ENCODE results near the gene TUBA1B. TPM values are rescaled to one million over a fixed set of nuclear protein-coding genes. Genes with fewer than 3 reads are reported as not detected.
A peak's percentile ranks its signal among the peaks of the same experiment; 100 is the strongest.

The TUBA1B gene
- total RNA-seq, 2 donors from 2014 or later, result 851 to 922 TPM

DNA sequence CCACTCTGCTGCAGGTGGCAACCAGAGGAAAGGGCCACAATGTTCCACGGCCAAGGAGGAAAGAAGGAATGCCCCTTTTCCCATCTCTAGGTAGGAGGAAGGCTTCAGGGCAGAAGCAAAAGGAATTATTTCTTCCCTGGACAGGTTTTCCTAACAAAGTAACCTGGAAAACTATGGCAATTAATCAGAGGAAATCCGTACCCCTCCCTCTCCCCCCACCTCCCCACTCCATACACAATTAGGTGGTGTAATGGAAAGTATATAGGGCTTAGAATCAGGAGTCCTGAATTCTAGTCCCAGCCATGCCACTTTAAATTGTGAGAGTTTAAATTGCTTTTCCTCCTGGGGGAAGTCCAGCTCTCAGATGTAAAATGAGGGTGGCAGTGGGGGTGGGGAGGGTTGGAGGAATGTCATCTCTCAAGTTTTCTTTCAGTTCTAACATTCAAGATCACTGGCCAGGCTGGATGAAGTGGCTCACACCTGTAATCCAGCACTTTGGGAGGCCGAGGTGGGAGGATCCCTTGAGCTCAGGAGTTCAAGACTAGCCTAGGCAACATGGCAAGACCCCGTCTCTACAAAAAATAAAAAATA lies 38.3 kb downstream of the TUBA1B start:
- no peak overlapping the region for H3K27ac Mint-ChIP-seq
- no peaks in the 10 kb centered on the region for H3K9me3 Mint-ChIP-seq
- H3K4me1 Mint-ChIP-seq (ENCODE audit: low read depth), result peaks cover 52% of the 10 kb centered on the region
- no peak for DNase-seq
- H3K4me3 Mint-ChIP-seq, result peak overlapping the region in 1 of 2 donors; percentile 77
- no peak for ATAC-seq (replicated peaks in 1 of 2)
- peaks cover 0 to 2% of the 10 kb centered on the region in 2 donors for H3K36me3 Mint-ChIP-seq (ENCODE audit: insufficient read depth in 2 of 2)
- H3K27me3 Mint-ChIP-seq (ENCODE audit: low read depth), result peaks cover 67% of the 10 kb centered on the region

DNA sequence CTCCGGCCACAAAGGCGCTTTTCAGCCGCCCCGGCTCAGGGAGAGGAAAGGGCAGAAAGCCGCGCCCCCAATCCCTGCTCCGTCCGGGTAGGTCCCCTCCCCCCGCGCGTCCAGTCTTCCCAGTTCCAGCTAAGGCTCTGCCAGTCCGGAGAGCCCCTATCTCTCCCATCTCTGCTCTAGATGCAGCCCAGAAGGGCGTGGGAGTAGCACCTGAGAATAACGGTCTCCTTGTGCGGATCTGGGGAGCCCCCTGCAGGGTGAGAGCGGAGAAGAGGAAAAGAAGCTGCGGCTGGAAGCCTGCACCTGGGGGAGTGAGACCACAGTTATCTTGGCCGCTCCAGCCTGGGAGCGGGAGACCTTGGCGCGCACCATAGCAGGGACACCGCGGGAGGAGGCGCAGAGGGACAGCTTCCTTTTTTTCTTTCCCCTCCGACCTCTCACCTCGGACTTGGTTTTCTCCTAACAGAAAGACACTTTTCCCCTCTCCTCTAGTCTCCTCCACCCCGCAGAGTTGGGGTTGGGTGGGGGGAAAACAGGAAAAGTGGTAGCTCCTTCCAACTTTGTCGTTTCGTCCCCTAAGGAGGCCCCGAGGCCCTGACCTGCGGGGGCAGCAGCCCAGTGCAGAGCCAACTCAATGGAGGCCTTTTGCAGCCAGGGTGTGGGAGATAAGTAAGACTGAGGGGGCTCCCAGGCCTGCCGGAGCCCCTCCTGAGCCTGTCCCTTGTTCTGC lies 38.9 kb downstream of the TUBA1B start:
- DNase-seq (peak; percentile 71 to 77), ATAC-seq (replicated peaks in 1 of 2) (peak; percentile 41 to 51)
- peak overlapping the region; percentile 77 to 91 for H3K4me3 Mint-ChIP-seq
- peaks cover 0 to 2% of the 10 kb centered on the region in 2 donors for H3K36me3 Mint-ChIP-seq (ENCODE audit: insufficient read depth in 2 of 2)
- peaks cover 68% of the 10 kb centered on the region for H3K27me3 Mint-ChIP-seq (ENCODE audit: low read depth)
- H3K27ac Mint-ChIP-seq, result no peak overlapping the region
- no peaks in the 10 kb centered on the region for H3K9me3 Mint-ChIP-seq
- peaks cover 59% of the 10 kb centered on the region for H3K4me1 Mint-ChIP-seq (ENCODE audit: low read depth)

DNA sequence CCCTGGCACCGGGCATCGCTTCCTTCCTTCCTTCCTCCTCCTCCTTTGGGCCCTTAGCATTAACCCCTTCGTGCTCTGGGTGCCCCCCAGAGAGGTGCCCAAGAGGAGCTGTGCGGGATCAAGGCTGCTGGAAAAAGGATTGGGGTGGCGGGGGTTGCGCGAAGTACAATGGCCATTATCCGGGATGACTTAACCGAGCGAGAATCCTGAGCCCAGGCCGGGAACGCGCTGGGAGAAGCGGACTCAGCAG lies 39.4 kb downstream of the TUBA1B start:
- ATAC-seq (replicated peaks in 1 of 2) (no peak), DNase-seq (no peak)
- H3K4me1 Mint-ChIP-seq (ENCODE audit: low read depth), result peaks cover 64% of the 10 kb centered on the region
- no peak overlapping the region for H3K27ac Mint-ChIP-seq
- no peaks in the 10 kb centered on the region for H3K9me3 Mint-ChIP-seq
- peak overlapping the region; percentile 77 to 91 for H3K4me3 Mint-ChIP-seq
- peaks cover 0 to 2% of the 10 kb centered on the region in 2 donors for H3K36me3 Mint-ChIP-seq (ENCODE audit: insufficient read depth in 2 of 2)
- H3K27me3 Mint-ChIP-seq (ENCODE audit: low read depth), result peaks cover 73% of the 10 kb centered on the region

DNA sequence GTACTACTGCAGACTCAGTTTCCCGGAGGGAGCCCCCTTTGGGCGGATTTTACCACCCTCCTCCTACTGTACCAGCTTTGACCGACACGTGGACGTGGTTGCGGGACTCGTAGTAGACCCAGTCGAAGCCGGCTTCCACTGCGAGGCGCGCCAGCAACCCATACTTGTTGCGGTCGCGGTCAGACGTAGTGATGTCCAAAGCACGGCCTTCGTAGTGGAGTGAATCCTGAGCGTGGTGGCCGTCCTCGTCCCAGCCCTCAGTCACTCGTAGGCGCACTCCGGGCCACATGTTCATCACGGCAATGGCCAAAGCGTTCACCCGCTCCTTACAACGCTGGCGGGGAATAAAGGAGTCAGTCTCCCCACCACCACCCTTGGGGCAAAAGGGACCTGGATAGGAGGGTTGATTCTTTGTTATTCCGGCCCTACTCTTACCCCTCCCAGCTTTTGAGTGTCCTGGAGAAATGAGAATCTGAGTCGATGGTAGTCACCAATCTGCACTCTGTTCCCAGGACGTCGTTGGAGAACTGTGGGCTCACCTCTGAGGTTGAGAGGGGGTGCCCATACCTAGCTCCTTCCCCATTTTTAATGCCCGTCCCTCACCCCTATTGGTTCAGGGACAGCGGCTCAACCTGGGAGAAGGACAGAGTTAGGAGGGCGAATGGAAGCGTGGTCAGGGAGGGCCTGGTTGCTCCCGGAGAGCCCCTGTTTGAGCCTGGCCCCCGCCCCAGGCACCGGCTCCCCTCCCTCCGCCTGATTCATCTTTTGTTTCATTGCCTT lies 39.9 kb downstream of the TUBA1B start:
- ATAC-seq (replicated peaks in 1 of 2) (no peak), DNase-seq (peak in 1 of 2 donors; percentile 14)
- peak overlapping the region; percentile 48 for H3K27ac Mint-ChIP-seq
- peak overlapping the region; percentile 77 to 91 for H3K4me3 Mint-ChIP-seq
- H3K9me3 Mint-ChIP-seq, result no peaks in the 10 kb centered on the region
- peaks cover 66% of the 10 kb centered on the region for H3K4me1 Mint-ChIP-seq (ENCODE audit: low read depth)
- H3K36me3 Mint-ChIP-seq (ENCODE audit: insufficient read depth in 2 of 2), result peaks cover 0 to 2% of the 10 kb centered on the region in 2 donors
- peaks cover 74% of the 10 kb centered on the region for H3K27me3 Mint-ChIP-seq (ENCODE audit: low read depth)

DNA sequence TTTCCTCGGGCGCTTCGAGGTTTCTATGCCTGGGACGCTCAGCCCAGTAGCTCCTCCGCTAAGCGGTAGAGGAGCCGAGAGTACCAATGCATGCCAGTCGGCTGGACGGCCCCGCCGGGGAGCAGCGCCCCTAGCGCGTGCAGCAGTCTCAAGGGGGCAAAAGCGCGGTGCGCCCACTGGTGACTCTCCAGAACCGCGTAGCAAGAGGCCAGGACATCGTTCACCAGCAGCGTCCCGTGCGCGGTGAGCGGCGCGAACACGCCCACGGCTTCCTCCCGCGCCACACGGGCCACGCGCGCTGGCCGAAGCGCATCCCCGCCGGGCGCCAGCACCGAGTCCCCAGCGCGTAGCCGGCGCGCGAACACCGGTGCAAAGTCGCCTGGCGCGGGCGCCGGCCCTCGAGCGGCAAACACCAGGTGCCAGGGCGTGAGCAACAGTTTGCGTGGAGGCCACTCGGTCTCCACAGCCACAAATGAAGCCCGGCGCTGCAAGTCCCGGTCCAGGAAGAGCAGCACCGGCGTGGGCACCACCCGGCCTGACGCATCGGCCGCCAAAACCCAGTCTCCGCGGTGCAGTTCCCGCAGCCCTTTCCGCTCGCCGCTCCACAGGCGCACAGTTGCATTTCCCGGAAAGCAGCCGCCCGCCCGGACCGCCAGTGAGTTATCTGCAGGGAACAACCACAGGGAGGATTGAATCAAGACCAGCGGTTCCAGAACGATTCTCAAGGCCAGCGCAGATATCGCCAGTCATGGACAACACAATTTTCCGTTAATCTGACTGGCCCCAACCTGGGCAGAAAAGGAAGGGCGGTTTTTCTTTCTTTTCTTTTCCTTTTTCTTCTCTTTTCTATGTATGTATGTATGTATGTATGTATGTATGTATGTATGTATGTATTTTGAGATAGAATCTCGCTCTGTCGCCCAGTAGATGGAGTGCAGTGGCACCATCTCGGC lies 41.1 kb downstream of the TUBA1B start:
- Mint-ChIP-seq H3K36me3 (ENCODE audit: insufficient read depth in 2 of 2) (no peaks in the 10 kb centered on the region), H3K4me3 (peak overlapping the region; percentile 77 to 91), H3K27me3 (ENCODE audit: low read depth) (peaks cover 67% of the 10 kb centered on the region), H3K9me3 (no peaks in the 10 kb centered on the region), H3K4me1 (ENCODE audit: low read depth) (peaks cover 66% of the 10 kb centered on the region), H3K27ac (peak overlapping the region; percentile 94)
- peak; percentile 36 to 53 for ATAC-seq (replicated peaks in 1 of 2)
- DNase-seq, result peak; percentile 57 to 60

DNA sequence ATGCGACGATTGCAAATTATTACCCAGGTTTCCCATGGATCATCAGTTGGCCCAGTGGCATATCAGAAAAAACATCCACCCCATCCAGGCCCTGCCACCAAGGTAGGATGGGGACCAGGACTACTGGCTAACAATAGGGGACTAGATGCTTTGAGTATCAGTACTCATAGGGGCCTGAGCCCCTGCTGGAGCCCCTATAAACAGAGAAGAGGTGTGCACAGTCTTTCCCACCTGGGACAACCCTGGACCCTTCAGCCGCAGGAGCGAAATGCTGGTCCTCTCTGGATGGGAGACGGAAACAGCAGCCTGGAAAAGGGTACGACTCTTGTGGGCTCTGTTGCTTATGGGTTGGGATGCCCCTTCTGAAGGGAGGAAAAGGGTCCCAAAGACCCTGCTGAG lies 42.3 kb downstream of the TUBA1B start:
- Mint-ChIP-seq H3K4me3 (peak overlapping the region; percentile 44 to 61), H3K36me3 (ENCODE audit: insufficient read depth in 2 of 2) (no peaks in the 10 kb centered on the region), H3K27me3 (ENCODE audit: low read depth) (peaks cover 61% of the 10 kb centered on the region)

DNA sequence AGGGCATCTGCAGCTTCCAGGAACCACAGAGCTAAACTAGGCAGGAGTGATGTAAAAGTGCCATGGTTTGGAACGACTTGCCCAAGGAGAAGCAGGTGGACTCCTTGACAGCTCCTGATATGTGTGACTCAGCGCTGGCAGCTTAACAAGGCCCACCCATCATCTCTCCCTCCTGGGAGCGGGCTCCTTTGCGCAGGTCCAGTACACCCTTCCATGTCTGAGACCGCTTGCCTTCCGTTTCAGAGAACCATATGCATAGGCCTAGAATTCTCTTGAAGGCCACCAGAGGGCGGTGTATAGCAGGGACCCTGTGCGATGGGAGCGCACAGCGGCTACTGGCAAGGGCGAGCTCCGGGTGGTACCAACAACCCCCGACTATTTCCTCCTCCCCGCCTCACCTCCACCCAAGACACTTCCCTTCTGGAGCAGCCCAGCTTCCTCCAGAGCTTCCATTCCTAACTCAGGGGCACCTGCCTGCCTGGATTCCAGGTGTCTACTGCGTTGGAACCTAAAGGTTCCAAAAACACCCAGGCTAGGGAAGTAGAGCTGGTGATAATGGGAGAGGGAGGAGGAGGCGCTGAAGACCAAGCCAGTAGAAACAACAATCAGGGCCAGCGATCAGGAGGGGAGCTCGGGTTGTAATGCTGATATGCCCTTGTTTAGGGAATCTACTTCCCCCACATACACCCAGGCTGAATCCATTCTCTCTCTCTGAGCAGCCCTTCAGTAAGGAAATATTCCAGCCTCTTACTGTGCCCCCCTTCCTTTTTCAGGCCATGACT lies 42.9 kb downstream of the TUBA1B start:
- Mint-ChIP-seq H3K4me3 (peak overlapping the region; percentile 44 to 61), H3K9me3 (no peaks in the 10 kb centered on the region), H3K36me3 (ENCODE audit: insufficient read depth in 2 of 2) (no peaks in the 10 kb centered on the region), H3K4me1 (ENCODE audit: low read depth) (peaks cover 58% of the 10 kb centered on the region), H3K27ac (no peak overlapping the region), H3K27me3 (ENCODE audit: low read depth) (peaks cover 55% of the 10 kb centered on the region)
- DNase-seq (peak; percentile 77 to 81), ATAC-seq (replicated peaks in 1 of 2) (peak; percentile 82 to 86)

More for the DNA sequence above, 42.3 kb downstream of the TUBA1B start:
- Mint-ChIP-seq H3K27ac (no peak overlapping the region), H3K9me3 (no peaks in the 10 kb centered on the region), H3K4me1 (ENCODE audit: low read depth) (peaks cover 64% of the 10 kb centered on the region)
- ATAC-seq (replicated peaks in 1 of 2) (no peak), DNase-seq (no peak)

DNA sequence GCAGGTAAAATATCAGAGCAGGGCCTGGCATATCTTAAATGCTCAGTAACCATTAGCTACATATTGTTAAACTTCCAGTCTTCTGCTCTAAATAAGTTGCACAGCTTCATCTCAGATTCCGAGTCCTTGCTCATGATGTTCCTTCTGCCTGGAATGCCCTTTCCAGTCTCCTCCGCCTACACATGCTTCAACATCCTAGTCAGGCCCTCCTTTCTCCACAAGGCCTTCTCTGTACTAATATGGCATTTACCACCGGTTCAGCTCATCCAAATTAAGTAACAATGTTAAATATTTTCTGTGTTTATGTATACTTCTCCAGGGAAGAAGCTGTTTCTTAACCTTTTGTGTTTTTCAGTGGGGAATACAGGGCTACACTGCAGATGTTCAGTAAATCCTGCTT lies 45.1 kb downstream of the TUBA1B start:
- Mint-ChIP-seq H3K27ac (no peak overlapping the region), H3K36me3 (ENCODE audit: insufficient read depth in 2 of 2) (no peaks in the 10 kb centered on the region), H3K4me1 (ENCODE audit: low read depth) (peaks cover 41% of the 10 kb centered on the region), H3K4me3 (no peak overlapping the region), H3K9me3 (no peaks in the 10 kb centered on the region), H3K27me3 (ENCODE audit: low read depth) (peaks cover 35% of the 10 kb centered on the region)
- DNase-seq (no peak), ATAC-seq (replicated peaks in 1 of 2) (no peak)

DNA sequence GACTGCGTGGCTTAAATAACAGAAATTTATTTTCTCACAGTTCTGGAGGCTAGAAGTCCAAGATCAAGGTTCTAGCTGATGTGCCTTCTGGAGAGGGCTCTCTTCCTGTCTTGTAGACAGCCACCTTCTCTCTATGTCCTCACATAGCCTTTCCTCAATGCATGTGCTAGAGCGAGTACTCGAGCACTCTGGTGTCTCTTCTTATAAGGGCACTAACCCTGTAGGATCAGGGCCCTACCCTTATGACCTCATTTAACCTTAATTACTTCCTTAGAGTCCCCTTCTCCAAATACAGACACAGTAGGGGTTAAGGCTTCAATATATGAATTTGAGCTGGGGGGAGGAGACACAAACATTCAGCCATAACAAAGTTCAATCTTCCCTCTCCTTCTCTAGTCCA lies 46.8 kb downstream of the TUBA1B start:
- H3K27me3 Mint-ChIP-seq (ENCODE audit: low read depth), result peaks cover 24% of the 10 kb centered on the region
- H3K4me3 Mint-ChIP-seq, result no peak overlapping the region

DNA sequence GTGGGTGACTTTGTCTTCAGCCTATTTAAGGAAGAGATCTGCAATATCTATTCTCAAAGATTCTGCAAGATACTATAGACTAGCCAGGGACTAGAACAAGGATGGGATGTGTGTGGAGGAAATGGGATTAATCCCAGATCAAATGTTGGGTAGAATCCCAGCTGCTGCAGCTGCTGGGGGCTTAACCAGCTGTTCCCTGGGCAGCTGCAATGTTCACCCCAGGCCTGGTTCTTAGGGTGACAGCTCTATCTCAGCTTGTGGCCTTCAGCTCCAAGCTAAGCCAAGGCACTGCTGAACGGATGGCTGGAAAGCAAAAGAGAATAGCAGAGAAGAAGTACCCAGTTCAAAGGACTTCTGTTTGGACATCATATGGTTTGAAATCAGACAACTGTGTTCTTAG lies 51.4 kb downstream of the TUBA1B start:
- Mint-ChIP-seq H3K9me3 (no peaks in the 10 kb centered on the region), H3K27me3 (ENCODE audit: low read depth) (peaks cover 9% of the 10 kb centered on the region), H3K27ac (no peak overlapping the region), H3K36me3 (ENCODE audit: insufficient read depth in 2 of 2) (no peaks in the 10 kb centered on the region), H3K4me3 (no peak overlapping the region), H3K4me1 (ENCODE audit: low read depth) (no peaks in the 10 kb centered on the region)
- ATAC-seq (replicated peaks in 1 of 2) (no peak), DNase-seq (no peak)

More for the DNA sequence above, 46.8 kb downstream of the TUBA1B start:
- H3K27ac Mint-ChIP-seq, result no peak overlapping the region
- no peak for DNase-seq
- no peak for ATAC-seq (replicated peaks in 1 of 2)
- H3K4me1 Mint-ChIP-seq (ENCODE audit: low read depth), result peaks cover 26% of the 10 kb centered on the region
- H3K36me3 Mint-ChIP-seq (ENCODE audit: insufficient read depth in 2 of 2), result no peaks in the 10 kb centered on the region
- no peaks in the 10 kb centered on the region for H3K9me3 Mint-ChIP-seq

All from activated T-cell treated with anti-CD3 and anti-CD28 coated beads, Interleukin-2, amount 50 U/mL, for 72 hours (primary cell).